ENCODE measurements around the gene ZNF524. TPM values are rescaled to one million over a fixed set of nuclear protein-coding genes. Genes with fewer than 3 reads are reported as not detected.

Gene ZNF524
- total RNA-seq, 3 donors from 2014 or later = 22.3 to 25.6 (median 25.4) TPM

DNA sequence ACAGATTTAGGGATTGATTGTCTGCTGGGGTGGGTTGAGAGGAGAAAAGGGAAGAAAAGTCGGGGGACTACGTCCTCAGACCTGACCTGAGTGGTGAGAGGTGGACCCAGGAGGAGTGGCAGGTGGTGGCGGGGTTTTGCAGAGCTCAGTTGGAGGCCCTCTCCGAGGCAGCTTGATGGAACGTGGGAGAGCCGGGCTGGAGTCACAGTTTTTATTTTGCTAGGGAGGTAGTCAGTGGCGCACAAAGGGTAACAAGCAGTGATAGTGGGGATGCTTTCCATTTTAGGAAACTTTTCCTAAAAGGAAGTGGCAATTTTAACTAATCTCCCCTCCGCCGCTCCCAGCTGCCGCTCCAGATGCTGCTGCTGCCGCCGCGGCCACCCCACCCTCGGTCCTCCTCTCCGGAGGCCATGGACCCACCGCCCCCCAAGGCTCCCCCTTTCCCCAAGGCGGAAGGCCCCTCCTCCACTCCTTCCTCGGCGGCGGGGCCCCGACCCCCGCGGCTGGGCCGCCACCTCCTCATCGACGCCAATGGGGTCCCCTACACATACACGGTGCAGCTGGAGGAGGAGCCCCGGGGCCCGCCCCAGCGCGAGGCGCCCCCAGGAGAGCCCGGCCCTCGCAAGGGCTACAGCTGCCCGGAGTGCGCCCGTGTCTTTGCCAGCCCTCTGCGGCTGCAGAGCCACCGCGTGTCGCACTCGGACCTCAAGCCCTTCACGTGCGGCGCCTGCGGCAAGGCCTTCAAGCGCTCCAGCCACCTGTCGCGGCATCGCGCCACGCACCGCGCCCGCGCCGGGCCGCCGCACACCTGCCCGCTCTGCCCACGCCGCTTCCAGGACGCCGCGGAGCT is 42.3 kb downstream of the ZNF524 start:
- Histone ChIP-seq H3K4me3 (peak overlapping the region; percentile 90 to 99 (median 93)), H3K36me3 (no peaks in the 10 kb centered on the region), H3K4me1 (peaks cover 11 to 13% of the 10 kb centered on the region in 2 donors), H3K27ac (peak overlapping the region; percentile 94 to 98), H3K9me3 (no peaks in the 10 kb centered on the region), H3K27me3 (no peaks in the 10 kb centered on the region)
- intact Hi-C loops (cut with DNase I; ENCODE audit: low total_unique reads) = no loop called here
- DNase-seq (ENCODE audit: low spot score in 2 of 2) = no peak
- TF ChIP-seq POLR2A (IDR thresholded peaks at IDR 0.05) (no peak), CTCF (IDR thresholded peaks at IDR 0.05) (no peak), POLR2AphosphoS5 (IDR thresholded peaks at IDR 0.05) (no peak)

GRCh38 chr19:55643003-55643886 is 43.2 kb downstream of the ZNF524 start, which contains the start of gene ZNF581:
Gene ZNF581 (plus strand): TSS chr19:55643649. CDS start chr19:55644572, 923 bp downstream.
- Histone ChIP-seq H3K4me1 (peaks cover 11 to 13% of the 10 kb centered on the region in 2 donors), H3K36me3 (no peaks in the 10 kb centered on the region), H3K27me3 (no peaks in the 10 kb centered on the region), H3K9me3 (no peaks in the 10 kb centered on the region), H3K27ac (peak within 1 kb of the TSS; percentile 94 to 98), H3K4me3 (peak within 1 kb of the TSS; percentile 90 to 99 (median 93))
- peak in 1 of 2 donors; percentile 72 for DNase-seq (ENCODE audit: low spot score in 2 of 2)
- TF ChIP-seq CTCF (IDR thresholded peaks at IDR 0.05) = no peak
- peak; percentile 11 to 62 (median 50) for TF ChIP-seq POLR2AphosphoS5 (IDR thresholded peaks at IDR 0.05)
- intact Hi-C loops (cut with DNase I; ENCODE audit: low total_unique reads) = no loop called here

DNA sequence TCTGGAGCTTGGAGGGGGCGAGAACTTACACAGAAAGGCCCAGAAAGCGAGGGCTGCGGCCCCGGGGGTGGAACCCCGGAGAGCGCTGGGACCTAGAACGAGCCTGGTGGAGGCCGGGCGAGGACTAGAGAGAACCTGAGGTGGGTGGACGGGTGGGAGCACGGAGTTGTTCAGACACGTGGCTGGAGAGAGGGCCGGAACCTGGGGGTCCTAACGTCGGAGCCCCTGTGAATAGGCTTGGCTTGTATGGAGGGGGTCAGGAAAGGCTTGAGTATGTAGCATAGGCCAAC is 43.7 kb downstream of the ZNF524 start:
- DNase-seq (ENCODE audit: low spot score in 2 of 2) = no peak
- Histone ChIP-seq H3K27ac (peak overlapping the region; percentile 94 to 98), H3K36me3 (no peaks in the 10 kb centered on the region), H3K4me1 (peaks cover 11 to 13% of the 10 kb centered on the region in 2 donors), H3K9me3 (no peaks in the 10 kb centered on the region), H3K4me3 (peak overlapping the region; percentile 90 to 99 (median 93)), H3K27me3 (no peaks in the 10 kb centered on the region)
- TF ChIP-seq POLR2AphosphoS5 (IDR thresholded peaks at IDR 0.05) (no peak), POLR2A (IDR thresholded peaks at IDR 0.05) (no peak), CTCF (IDR thresholded peaks at IDR 0.05) (no peak)
- intact Hi-C loops (cut with DNase I; ENCODE audit: low total_unique reads) = no loop called here

DNA sequence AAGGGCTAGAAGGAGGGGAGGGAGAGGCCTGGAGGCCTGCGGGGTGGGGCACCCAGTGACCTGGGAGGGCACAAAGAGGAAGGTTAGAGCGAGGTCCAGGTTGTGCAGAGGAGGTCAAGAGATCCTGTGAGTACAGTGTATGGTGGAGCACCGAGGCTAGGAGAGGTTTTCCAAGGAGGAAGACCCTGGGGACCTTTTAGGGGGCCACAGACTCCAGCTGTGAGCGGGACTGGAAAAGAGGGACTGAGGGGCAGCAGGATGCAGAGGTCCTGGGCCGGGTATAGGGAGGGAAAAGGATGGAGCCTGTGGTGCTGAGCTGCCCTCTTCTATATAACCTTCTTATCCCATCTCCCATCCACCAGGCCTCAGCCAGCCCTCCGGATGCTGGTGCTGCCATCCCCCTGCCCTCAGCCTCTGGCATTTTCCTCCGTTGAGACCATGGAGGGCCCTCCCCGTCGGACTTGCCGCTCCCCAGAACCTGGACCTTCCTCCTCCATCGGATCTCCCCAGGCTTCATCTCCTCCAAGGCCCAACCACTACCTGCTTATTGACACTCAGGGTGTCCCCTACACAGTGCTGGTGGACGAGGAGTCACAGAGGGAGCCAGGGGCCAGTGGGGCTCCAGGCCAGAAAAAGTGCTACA is 44.2 kb downstream of the ZNF524 start:
- Histone ChIP-seq H3K27ac (peak overlapping the region; percentile 94 to 98), H3K9me3 (no peaks in the 10 kb centered on the region), H3K4me1 (peaks cover 13 to 14% of the 10 kb centered on the region in 2 donors), H3K4me3 (peak overlapping the region; percentile 90 to 99 (median 93)), H3K36me3 (no peaks in the 10 kb centered on the region), H3K27me3 (no peaks in the 10 kb centered on the region)
- DNase-seq (ENCODE audit: low spot score in 2 of 2) = no peak
- no peak for TF ChIP-seq CTCF (IDR thresholded peaks at IDR 0.05)
- TF ChIP-seq POLR2AphosphoS5 (IDR thresholded peaks at IDR 0.05) = no peak
- no peak for TF ChIP-seq POLR2A (IDR thresholded peaks at IDR 0.05)
- intact Hi-C loops (cut with DNase I; ENCODE audit: low total_unique reads) = no loop called here

All from breast epithelium (tissue), 4 donors.